GM18502 (cell line): Measurements from ENCODE around the gene MPEG1.

Experiments
- ATAC-seq: cut with Tn5 transposase; IDR thresholded peaks from one replicate; pipeline ENCODE4 v1.9.1; 2021; ENCODE audit warnings: mild to moderate bottlenecking; ENCODE audit not compliant: unreplicated experiment, poor library complexity

MPEG1 gene

DNA sequence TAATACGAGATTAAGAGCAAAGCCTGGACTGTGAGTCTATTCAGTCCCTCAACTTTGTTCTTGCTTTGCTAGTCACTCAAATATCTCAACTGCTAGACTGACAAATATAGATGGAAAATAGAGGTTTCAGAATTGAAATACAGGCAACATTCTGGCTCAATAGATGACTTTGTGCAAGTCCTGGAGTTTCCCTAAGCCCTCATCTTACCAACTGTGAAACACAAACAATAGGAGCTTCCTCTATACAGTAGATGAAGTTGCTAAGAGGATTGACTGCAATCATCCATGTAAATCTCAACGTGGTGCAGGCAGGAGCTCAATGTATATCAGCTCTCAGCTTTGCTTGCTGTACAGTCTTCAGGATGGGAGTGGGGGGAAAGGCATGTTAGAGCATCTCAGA lies 6.2 kb upstream of the MPEG1 start:
- no peak for ATAC-seq

DNA sequence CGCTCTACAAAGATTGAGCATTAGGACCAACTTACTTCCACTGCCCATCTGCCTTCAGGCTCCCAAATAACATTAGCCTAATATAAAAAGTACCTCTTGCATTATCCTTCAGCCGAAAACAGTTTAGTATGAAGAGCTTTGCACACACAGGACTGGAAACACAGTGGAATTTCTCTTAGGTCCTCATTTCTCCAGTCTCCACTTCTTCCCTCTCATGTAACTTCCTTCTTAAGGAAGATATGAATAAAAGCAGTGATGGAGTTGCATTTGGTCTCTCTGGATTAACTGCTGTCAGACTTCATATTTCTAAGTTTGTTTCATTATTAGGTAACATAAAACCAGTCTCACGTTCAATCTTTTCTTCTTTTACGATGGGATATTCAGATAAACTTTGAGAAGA lies 5.6 kb upstream of the MPEG1 start:
- no peak for ATAC-seq

DNA sequence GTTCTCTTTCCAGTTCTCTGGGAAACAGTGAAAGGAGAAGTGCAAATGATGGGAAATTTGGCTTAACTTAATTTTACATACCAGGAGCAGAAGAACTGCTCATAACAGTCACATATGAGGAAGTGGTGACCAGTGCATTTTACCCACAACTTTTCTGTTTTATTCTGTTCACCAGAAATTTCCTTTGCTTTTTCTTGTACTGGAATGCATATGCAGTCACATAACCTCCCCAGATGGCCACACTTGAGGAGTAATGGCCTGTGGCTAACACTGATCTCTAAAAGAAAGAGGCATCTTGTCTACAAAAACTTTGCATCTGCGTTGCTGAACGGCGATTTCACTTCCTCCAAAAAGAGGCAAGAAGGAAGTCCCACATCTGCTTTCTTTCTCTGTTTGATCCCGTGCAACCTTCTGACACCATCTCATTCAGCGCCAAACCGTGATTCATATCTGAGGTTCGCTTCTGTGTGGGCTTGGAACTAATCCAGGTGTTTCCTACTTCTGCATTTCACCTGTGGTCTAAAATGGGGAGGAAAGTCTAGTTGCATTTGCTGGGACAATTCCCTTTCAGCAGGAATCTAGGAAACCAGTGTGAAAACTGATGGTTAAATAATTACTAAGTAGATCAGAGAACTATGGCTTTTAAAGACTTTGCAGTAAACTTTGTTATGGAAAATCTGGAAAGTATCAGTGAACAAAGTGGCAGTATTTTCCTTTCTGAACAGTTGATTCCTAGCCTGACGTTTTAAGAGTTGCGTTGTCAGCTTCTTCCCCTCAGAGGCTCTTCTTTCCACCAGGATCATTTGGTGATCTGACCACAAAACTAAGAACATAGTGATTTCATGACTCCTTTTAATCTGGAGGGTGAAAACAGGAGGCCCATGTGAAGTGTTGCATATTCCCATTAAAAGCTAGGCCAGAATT lies 4.2 kb upstream of the MPEG1 start:
- ATAC-seq, result peak; percentile 90

DNA sequence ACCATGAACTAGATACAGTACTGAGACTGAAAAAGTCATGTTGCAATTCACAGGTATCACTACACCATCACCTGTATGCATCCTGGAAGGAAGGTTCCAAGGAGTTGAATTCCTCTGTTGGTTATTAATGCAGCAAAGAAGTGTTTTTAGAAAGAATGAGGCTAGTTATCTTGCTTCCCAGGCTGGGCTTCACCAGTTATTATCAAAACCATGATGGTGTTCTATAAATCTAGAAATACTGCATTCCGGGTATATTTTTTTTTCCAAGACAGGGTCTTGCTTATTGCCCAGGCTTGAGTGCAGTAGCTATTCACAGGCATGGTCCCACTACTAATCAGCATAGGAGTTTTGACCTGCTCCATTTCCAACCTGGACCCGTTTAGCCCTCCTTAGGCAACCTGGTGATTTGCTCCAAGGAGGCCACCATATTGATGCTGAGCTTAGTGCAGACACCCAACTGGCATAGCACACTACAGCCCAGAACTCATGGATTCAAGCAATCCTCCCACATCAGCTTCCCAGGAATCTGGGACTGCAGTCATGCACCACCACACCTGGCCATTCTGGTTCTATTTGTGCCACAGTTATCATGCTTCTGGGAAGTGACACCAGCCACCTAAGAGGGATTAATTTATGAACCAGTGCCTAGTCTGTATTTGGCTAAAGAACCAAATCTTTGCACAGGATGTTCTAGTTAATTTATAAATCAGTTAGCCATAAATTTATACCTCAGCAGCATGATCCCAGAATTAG lies 1.6 kb upstream of the MPEG1 start:
- ATAC-seq, result no peak

DNA sequence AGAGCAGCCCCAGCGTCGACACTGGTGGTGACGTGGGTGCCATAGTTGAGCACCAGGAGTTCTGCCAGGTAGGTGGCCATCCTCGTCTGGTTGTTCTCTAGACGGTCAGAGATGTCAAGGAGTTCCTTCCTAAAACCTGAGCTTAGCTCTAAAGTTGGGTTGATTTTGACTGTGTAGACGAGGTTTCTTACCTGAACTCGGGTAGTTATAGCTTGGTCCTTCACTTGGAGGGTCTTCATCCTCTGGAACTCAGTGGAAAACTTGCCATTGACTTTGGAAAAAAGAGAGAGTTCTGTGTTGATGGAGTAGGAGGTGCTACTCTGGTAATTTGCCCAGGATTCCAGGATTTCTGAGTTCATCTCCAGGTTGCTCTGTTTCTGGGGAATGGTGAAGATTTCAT lies 505 bp downstream of the MPEG1 start:
- no peak for ATAC-seq

DNA sequence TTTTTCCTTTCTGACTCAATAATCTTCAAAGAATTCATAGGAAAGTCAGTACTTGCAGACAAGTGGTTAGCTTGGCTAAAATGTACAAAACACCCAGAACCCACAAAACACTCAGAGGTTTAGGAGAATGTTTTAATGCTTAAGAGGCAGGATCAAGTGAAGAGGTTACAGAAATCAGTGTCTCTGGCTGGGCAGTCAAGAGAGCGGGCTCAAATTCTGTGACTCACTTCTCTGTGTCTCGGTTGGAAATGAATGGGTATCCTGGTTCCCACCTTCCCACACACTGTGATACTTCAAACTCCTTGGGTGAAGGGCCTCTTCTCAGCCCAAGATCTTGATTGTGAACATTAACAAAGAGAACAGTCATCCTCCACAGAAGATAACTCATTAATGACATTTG lies 3.8 kb downstream of the MPEG1 start:
- no peak for ATAC-seq

DNA sequence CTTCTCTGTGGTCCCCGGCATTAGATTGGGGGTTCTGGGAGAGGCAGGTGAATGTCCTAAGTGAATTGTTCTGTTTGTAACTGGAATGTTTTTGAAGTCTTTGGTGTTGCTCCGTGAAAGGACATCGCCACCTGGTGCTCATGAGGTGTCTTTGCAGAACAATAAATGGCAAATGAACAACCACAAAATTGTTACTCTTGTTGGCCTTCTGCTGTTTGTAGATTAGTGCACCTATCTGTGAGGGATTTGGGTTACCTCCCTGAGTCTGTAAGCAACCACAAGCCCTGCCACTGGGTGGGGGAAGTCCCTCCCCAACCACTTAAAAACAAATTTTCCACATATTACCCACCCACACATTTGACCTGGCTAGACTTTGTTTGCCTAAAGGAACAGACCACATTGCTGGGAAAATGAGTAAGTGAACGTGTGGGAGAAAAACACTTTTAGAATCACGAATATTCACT lies 4.7 kb downstream of the MPEG1 start:
- ATAC-seq, result peak; percentile 83

DNA sequence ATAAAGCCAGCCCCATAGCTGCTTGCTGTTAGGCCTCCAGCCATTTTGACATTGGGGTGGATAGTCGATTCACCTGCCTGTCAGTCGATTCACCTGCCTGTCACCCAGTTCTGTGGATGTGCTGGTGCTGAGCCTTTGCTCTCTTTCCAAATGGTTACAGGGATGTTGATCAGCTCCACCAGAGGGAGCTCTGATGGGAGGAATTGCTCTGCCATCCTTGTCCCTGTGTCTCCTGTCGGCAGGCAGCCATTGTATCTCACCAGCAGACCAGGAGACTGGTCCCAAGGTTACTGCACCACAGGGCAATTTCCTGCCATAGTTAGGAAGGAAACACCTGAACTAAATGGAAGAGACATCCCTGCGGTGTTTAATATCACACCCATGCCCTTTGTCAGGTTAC lies 6.1 kb downstream of the MPEG1 start:
- no peak for ATAC-seq

DNA sequence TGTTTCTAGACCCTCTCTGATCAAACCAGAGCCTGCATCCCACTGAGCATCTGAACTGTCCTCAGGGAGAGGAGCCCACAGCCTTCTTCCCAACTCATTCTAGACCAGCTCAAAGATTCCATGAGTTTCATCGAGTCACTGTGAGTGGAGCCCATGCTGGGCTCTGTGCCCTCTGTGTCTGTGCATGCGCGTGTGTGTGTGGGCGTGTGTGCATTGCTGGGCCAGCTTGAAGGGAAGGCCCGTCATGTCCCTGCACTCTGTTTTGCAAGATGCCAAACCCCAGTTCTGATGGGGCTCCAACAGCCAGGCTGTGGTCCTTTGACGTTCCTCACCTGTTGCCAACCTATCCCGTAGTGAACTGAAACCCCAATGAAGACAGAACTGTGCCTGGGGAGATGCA lies 7.1 kb downstream of the MPEG1 start:
- ATAC-seq, result no peak

DNA sequence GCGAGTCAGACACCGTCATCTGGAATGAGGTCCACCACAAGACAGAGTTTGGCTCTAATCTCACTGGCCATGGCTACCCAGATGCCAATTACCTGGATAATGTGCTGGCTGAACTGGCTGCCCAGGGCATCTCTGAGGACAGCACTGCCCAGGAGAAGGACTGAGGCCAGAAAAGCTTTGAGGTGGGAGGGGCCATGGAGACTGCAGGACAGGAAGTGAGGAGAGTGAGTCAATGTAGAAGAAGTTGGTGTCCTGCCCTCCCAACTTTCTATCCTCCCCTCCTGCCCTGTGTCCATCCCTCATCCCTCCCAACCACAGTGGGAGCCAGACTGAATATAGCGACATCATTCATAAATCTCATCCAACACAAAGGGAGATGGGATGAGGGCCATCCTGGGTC lies 8.0 kb downstream of the MPEG1 start:
- no peak for ATAC-seq

DNA sequence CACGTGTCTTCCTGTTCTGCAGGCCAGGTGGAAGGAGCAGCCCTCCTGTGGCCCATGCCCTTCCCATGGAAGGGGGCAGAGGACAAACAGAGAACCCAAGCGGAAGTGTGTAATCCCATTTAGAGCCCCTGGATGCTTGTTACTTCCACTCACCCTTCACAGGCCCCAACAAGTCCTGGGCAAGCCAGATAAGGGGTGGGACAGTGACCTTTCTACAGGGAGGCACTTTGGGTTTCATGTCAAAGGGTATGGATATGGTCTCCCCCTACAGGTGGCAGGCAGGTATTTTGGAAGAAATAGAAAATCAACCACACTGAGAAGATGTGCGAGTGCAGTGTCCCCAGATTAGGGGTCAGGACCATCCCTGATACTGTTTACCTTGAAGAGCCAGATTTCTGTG lies 11.4 kb downstream of the MPEG1 start:
- ATAC-seq, result no peak

DNA sequence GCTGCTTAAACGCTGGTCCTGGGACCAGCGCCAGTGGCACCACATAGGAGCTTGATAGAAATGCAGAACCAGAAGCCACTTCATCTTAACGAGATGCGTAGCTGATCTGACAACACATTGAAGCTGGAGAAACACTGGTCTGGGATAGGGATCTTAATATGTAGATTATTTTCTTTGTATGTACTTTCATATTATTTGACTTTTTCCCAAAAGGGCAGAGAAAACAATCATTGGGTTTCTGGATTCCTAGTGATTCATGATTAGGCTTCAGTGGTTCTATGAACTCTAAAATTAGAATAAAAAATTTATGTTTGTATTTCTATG lies 12.3 kb downstream of the MPEG1 start:
- ATAC-seq, result peak; percentile 58

DNA sequence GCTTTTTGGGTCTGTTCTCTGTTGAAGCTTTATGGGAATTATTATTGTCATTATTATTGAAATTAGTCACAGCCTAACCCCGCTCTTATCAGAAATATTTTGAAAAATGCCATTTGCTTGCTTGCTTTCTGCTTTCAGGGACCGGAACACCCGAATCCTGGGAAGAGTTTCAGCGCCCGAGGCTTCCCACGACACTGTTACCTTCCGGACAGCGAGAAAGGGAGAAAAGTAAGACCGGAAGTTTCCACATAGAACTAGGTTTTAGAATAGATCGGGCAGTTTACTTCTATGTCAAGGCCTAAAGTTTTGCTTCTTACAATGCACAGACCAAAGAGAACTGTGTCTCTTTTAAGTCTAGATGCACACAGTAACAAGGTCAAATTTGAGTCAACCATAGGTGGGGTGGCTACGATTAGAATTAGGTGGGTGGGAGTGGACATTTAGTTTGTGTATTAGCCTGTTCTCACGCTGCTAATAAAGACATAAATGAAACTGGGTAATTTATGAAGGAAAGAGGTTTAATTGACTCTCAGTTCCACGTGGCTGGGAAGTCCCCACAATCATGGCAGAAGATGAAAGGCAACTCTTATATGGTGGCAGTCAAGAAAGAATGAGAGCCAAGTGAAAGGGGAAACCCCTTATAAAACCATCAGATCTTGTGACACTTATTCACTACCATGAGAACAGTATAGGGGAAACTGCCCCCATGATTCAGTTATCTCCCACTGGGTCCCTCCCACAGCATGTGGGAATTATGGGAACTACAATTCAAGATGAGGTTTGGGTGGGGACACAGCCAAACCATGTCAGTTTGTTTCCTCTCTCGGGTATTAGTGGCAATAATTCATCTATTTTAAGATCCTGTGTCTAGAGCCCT lies 12.9 kb downstream of the MPEG1 start:
- ATAC-seq, result peak; percentile 66

DNA sequence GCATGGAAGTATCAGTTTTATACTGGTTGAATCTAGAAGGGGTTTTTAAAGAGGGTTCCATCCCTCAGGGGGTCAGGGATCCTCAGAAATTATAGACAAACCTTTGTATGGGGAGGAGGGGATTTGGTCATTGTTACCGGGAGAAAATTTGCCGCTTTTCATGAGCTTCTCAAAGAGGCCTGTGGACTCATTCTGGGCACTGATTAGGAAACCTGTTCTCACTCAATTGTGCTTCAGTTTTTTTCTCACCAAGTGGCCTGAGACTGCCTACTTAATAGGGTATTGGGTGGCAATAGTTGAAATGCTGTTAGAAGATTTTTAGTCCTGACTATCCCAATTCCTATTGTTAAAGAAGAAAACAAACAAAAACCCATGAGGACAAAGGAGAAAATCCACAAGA lies 14.0 kb downstream of the MPEG1 start:
- ATAC-seq, result no peak

DNA sequence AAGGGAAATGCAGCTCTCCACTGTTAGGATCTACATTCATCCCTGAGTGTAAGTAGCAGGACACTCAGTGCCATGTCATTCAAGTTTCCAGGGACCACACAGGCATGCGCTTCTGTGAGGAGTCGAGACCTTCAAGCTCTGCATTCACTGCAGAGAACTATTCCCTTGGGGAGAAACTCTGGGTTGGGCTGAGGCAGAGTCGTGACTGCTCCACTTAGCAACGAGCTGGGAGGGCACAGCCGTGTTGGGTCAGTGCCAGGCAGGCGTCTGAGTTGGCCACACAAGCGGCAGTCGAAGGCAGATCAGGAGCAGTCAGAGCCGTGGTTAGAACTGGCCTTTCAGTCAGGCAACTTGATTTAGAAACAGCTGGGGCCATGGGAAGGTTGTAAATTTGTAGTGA lies 14.7 kb downstream of the MPEG1 start:
- ATAC-seq, result no peak

DNA sequence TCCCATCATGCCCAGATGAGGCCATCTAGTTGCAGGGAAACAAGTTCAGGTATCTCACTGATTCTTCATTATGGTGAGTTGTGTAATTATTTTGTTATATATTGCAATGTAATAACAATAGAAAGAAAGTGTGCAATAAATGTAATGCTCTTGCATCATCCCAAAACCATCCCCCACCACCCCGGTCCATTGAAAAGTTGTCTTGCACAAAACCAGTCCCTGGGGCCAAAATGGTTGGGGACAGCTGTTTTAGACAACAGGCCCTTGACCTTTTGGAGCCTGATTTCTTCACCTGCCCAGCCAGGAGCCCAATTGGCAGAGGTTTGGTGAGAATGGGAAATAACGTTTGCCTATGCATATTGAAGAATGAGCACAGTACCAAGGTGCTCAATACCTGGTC lies 15.9 kb downstream of the MPEG1 start:
- no peak for ATAC-seq

DNA sequence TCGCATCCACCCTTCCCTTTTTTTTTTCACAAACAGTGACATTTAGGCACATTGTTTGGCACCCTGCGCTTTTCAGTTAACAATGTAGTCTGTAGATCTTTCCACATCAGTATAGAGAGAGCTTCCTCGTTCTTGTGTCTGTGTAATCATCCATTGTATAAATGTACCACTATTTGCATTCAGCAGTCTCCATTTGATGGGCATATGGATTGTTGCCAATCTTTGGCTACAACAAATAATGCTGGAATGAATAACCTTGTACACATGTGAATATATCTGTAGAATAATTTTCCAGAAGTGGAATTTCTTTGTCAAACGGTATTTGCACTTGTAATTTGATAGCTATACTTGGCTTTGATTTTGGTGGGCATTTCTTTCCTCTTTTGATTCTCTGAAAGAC lies 17.1 kb downstream of the MPEG1 start:
- ATAC-seq, result no peak

DNA sequence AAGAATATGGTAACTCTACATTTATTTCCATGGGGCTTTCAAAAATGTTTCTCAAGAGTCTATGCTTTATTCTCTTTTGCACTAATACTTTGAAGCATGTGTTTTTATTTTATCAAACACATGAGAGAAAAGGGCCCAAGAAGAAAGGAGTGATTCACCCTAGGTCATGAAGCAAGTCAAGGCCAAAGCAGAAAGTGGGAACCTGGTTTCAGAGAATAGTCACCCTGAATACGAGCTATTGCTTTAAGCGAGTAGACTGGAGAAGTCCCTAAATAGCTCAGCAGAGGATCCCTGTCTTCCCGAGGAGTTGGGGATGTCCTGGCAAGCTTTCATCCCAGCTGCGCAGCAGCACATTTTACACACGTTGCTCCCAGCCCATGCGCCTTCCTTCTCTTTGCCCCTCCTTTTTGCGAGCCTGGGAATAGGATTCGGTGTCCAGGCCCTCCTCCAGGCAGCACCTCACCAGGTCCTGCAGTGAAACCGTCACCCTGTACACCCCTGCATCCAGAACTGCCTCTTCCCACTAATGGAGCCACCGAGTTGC lies 19.1 kb downstream of the MPEG1 start:
- ATAC-seq, result no peak

DNA sequence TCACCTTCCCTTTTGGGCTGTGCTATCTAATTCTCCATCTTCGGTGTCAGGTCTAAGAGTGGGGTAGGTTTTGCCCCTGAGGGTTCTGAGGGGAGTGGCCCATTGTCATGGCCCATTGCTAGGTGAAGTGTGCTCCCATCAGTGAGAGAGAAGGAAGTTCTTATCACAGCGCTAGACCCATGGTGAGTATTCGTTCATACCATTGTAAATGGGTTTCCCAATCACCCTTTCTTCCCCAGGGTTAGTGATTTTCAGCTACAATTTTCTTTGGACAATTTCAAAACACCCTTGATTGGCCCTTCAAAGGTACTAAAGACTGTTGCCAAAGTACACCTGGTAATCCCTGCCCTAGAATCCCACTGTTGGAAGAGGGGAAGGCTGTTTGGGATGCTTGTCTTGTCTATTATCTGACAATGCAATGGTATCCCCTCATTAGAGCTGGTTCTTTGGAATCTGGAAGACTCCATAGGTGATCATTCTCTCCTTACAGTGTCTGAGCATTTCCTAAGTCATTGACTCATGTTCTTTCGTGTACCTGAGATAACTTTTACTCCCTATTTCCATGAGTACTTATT lies 20.2 kb downstream of the MPEG1 start:
- ATAC-seq, result no peak

DNA sequence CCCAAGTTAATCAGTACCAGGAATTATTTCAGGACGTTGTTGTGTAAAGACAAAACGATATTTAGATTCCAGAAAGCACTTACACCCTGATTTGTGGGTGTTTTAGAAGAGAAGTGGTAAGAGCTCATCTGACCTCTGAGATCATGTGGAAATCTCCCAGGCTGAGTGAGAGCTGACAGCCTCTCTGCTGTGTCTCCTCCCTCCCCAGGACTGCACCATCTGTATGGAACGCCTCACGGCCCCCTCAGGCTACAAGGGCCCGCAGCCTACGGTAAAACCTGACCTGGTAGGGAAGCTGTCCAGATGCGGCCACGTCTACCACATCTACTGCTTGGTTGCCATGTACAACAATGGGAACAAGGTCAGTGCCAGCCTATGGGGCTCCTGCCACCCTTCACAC lies 20.8 kb downstream of the MPEG1 start:
- ATAC-seq, result no peak
